MM.1S (cell line): ENCODE data around the gene FAM193A.
"Not testable (repeated sequence)": the region's sequence is repeated elsewhere in the genome, so short reads cannot be mapped to it uniquely, and the experiment has no call there.

Source experiments
- DNase-seq: peaks from one replicate; pipeline ENCODE4 v3.0.0-alpha.2; 2015
- H2AFZ ChIP-seq: fragments of 300-600 bp; sonication (generic); 2 replicates; pipeline ENCODE4 v1.6.0; 2016; ENCODE audit warnings: antibody characterized with exemption, low read length
- H3F3A ChIP-seq: fragments of 300-600 bp; sonication (generic); 2 replicates; pipeline ENCODE4 v1.6.1; 2016; ENCODE audit warnings: mild to moderate bottlenecking, antibody characterized with exemption, low read length, moderate library complexity, mixed read lengths; ENCODE audit not compliant: insufficient read depth
- H3K27ac ChIP-seq: fragments of 300-600 bp; sonication (generic); 2 replicates; pipeline ENCODE4 v1.5.1; 2016; ENCODE audit warnings: mild to moderate bottlenecking, low read length
- H3K27me3 ChIP-seq: fragments of 300-600 bp; sonication (generic); replicated peaks from 2 replicates; pipeline ENCODE4 v1.6.0; 2016; ENCODE audit warnings: low read length; ENCODE audit not compliant: insufficient read depth
- H3K36me3 ChIP-seq: fragments of 300-600 bp; sonication (generic); replicated peaks from 2 replicates; pipeline ENCODE4 v1.6.1; 2016; ENCODE audit warnings: mild to moderate bottlenecking, low read length, mixed read lengths; ENCODE audit not compliant: insufficient read depth
- H3K4me1 ChIP-seq: fragments of 300-600 bp; sonication (generic); 2 replicates; pipeline ENCODE4 v1.6.1; 2016; ENCODE audit warnings: low read length, mixed read lengths
- H3K4me2 ChIP-seq: fragments of 300-600 bp; sonication (generic); 2 replicates; pipeline ENCODE4 v1.6.0; 2016; ENCODE audit warnings: low read depth, low read length
- H3K4me3 ChIP-seq: fragments of 300-600 bp; sonication (generic); 2 replicates; pipeline ENCODE4 v1.5.1; 2016; ENCODE audit warnings: low read length, mixed read lengths
- H3K79me2 ChIP-seq: fragments of 300-600 bp; sonication (generic); 2 replicates; pipeline ENCODE4 v1.6.1; 2016; ENCODE audit warnings: mixed run types, low read length, mixed read lengths
- H3K9ac ChIP-seq: fragments of 300-600 bp; sonication (generic); 2 replicates; pipeline ENCODE4 v1.6.1; 2016; ENCODE audit warnings: low read length, mixed read lengths
- H3K9me2 ChIP-seq: fragments of 300-600 bp; sonication (generic); replicated peaks from 2 replicates; pipeline ENCODE4 v1.6.1; 2016; ENCODE audit warnings: mild to moderate bottlenecking, low read length, mixed read lengths; ENCODE audit not compliant: insufficient read depth
- H3K9me3 ChIP-seq: fragments of 300-600 bp; sonication (generic); replicated peaks from 2 replicates; pipeline ENCODE4 v1.6.1; 2016; ENCODE audit warnings: mild to moderate bottlenecking, low read length, mixed read lengths; ENCODE audit not compliant: insufficient read depth
- H4K20me1 ChIP-seq: fragments of 300-600 bp; sonication (generic); 2 replicates; pipeline ENCODE4 v1.6.1; 2016; ENCODE audit warnings: mild to moderate bottlenecking, low read length, moderate library complexity, mixed read lengths; ENCODE audit not compliant: insufficient read depth
- EZH2 ChIP-seq: fragments of 300-600 bp; sonication (generic); optimal IDR thresholded peaks from 2 replicates; pipeline ENCODE3; 2017; ENCODE audit warnings: low read depth, mild to moderate bottlenecking, antibody characterized with exemption, low read length, mixed read lengths
- EZH2phosphoT487 ChIP-seq: fragments of 300-600 bp; sonication (generic); IDR thresholded peaks from 2 replicates; pipeline ENCODE4 v1.6.1; 2018; ENCODE audit warnings: antibody characterized with exemption, low read length
- TF ChIP-seq, protein P1 (sequence below): fragments of 300-600 bp; sonication (generic); IDR thresholded peaks from 2 replicates; pipeline ENCODE4 v1.5.1; 2016; ENCODE audit warnings: antibody characterized with exemption, low read length, mixed read lengths

The FAM193A gene

DNA sequence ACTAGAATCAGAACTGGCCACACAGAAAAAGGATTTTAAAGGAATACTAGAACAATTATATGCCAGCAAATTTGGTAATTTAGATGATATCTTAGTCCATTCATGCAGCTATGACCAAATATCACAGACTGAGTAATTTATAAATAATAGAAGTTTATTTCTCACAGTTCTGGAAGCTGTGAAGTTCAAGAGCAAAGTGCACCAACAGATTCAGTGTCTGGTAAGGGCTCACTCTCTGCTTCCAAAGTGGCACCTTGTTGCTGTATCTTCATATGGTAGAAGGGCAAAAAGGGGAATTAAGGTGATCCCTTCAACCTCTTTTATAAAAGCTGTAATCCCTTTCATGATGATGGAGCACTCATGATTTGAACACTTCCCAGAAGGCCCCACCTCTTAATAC, 199.4 kb downstream of the FAM193A start:
- no peak overlapping the region for H3K4me3 ChIP-seq
- H3F3A ChIP-seq: no peaks in the 10 kb centered on the region
- H3K4me1 ChIP-seq: no peaks in the 10 kb centered on the region
- no peaks in the 10 kb centered on the region for H3K27me3 ChIP-seq
- H3K9me3 ChIP-seq: no peaks in the 10 kb centered on the region
- DNase-seq: no peak
- TF ChIP-seq, protein P1, sequence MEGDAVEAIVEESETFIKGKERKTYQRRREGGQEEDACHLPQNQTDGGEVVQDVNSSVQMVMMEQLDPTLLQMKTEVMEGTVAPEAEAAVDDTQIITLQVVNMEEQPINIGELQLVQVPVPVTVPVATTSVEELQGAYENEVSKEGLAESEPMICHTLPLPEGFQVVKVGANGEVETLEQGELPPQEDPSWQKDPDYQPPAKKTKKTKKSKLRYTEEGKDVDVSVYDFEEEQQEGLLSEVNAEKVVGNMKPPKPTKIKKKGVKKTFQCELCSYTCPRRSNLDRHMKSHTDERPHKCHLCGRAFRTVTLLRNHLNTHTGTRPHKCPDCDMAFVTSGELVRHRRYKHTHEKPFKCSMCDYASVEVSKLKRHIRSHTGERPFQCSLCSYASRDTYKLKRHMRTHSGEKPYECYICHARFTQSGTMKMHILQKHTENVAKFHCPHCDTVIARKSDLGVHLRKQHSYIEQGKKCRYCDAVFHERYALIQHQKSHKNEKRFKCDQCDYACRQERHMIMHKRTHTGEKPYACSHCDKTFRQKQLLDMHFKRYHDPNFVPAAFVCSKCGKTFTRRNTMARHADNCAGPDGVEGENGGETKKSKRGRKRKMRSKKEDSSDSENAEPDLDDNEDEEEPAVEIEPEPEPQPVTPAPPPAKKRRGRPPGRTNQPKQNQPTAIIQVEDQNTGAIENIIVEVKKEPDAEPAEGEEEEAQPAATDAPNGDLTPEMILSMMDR: no peak
- TF ChIP-seq EZH2 (no peak), EZH2phosphoT487 (no peak)
- H3K4me2 ChIP-seq: no peak overlapping the region
- H3K9me2 ChIP-seq: no peaks in the 10 kb centered on the region
- no peak overlapping the region for H3K9ac ChIP-seq
- no peaks in the 10 kb centered on the region for H3K79me2 ChIP-seq
- H3K27ac ChIP-seq: no peak overlapping the region
- no peaks in the 10 kb centered on the region; the same call in 1 of the 2 replicates for H3K36me3 ChIP-seq
- H4K20me1 ChIP-seq: no peaks in the 10 kb centered on the region
- H2AFZ ChIP-seq: no peak overlapping the region

DNA sequence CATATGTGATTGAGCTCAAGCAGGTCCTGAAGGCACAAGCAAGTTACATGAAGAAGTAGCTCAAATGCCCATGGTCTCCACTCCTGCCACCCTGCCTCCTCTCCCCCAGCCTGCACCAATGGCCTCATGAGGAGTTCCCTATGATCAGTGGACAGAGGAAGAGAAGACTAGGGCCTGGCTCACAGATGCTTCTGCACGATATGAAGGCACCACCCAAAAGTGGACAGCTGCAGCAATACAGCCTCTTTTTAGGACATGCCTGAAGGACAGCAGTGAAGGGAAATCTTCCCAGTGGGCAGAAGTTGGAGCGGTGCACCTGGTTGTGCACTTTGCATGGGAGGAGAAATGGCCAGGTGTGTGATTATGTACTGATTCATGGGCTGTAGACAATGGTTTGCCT, 201.8 kb downstream of the FAM193A start:
- not testable (repeated sequence) for H3K36me3 ChIP-seq, DNase-seq, H3K27ac ChIP-seq

DNA sequence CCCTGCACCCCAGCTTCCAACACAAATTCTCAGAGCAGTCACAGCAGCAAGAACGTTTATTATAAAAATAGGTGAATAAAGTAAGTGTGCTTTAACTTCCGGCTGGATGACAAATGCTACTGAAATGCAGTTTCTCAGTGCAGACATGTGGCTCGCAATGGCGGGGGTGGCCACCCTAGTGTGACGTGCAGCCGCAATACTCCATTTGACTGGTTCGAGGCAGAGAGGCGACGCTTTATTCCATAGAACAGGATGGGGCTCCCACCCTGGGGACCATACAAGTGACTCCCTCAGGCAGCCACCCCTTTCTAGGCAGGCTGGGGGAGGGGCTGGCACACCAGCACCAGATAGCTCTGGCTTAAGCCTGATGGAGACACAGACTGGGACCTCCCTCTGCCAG, 205.2 kb downstream of the FAM193A start:
- no peaks in the 10 kb centered on the region for H3K27me3 ChIP-seq
- no peaks in the 10 kb centered on the region for H3K9me3 ChIP-seq
- TF ChIP-seq, protein P1: no peak
- no peak for TF ChIP-seq EZH2
- TF ChIP-seq EZH2phosphoT487: no peak
- H3K4me1 ChIP-seq: peaks cover 26% of the 10 kb centered on the region
- H3K4me2 ChIP-seq: no peak overlapping the region
- H3K36me3 ChIP-seq: 0 out of 2 replicates have a peak, but pooled peaks cover 3% of the 10 kb centered on the region
- peaks cover 18% of the 10 kb centered on the region for H3F3A ChIP-seq
- peaks cover 15% of the 10 kb centered on the region for H3K79me2 ChIP-seq
- no peak overlapping the region for H3K4me3 ChIP-seq
- no peak overlapping the region for H3K27ac ChIP-seq
- H2AFZ ChIP-seq: no peak overlapping the region
- H4K20me1 ChIP-seq: no peaks in the 10 kb centered on the region
- no peak for DNase-seq
- no peaks in the 10 kb centered on the region for H3K9me2 ChIP-seq
- H3K9ac ChIP-seq: no peak overlapping the region

More for the DNA sequence above, 201.8 kb downstream of the FAM193A start:
- H3K9ac ChIP-seq, H3K4me1 ChIP-seq, H3K4me3 ChIP-seq, H2AFZ ChIP-seq, H3F3A ChIP-seq, H3K79me2 ChIP-seq, H3K9me2 ChIP-seq, H3K4me2 ChIP-seq, H3K27me3 ChIP-seq, H4K20me1 ChIP-seq, H3K9me3 ChIP-seq: not testable (repeated sequence)

DNA sequence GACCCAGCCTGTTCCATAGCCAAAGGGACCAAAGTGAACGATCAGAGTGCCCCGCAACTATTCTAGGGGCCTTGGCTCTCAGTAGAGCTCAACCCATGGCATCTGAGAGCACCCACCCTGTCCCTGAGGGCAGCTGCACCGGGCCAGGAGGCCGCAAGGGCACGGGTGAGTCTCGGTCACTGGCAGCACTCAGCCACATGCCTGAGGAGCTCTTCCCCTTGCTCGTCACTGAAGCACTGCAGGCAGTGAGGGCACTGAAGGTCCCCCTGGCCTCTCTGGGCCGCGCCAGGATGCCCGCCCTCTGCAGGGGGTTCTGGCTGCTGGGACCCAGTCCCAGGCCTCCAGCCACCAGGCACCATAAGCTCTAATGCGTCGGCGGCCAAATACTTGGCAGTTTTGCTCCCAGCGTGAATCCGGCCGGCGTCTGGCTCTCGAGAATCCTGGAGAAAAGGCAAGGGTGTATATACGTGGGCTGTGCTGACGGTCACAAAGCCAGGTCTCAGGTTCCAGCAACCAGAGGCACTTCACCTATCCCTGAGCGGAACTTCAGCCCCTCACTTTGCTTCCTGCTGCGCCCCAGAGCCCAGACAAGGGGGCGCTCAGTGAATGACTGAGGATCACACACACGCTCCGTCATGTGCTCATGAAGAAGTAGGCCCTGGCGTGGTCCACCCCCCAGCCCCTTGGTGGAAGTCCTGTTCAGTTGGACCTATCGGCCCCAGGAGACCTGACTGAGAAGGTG, 205.8 kb downstream of the FAM193A start:
- Histone ChIP-seq H3K4me3 (no peak overlapping the region), H3K4me2 (no peak overlapping the region), H3F3A (peaks cover 24% of the 10 kb centered on the region), H3K9me2 (no peaks in the 10 kb centered on the region), H4K20me1 (no peaks in the 10 kb centered on the region), H3K79me2 (peaks cover 15% of the 10 kb centered on the region), H3K9me3 (no peaks in the 10 kb centered on the region), H3K9ac (no peak overlapping the region), H3K27me3 (no peaks in the 10 kb centered on the region), H3K4me1 (peaks cover 32% of the 10 kb centered on the region), H3K36me3 (peaks cover 7% of the 10 kb centered on the region; the same call in 1 of the 2 replicates), H3K27ac (no peak overlapping the region), H2AFZ (no peak overlapping the region)
- TF ChIP-seq, protein P1: no peak
- TF ChIP-seq EZH2phosphoT487 (no peak), EZH2 (no peak)
- no peak for DNase-seq
